HL-60 (cell line): ENCODE results near the gene SGPP2.

Experiments
- DNase-seq, 2 experiments: peaks; one replicate each; pipeline ENCODE4 v3.0.0-alpha.2; 2010 to 2020; ENCODE audit warnings: low read depth in 1 of 2, low spot score in 1 of 2
- H3K27ac ChIP-seq: fragments of 250-450 bp; sonication (Bioruptor Pico); replicated peaks from 2 replicates; pipeline ENCODE4 v1.5.1; 2020; ENCODE audit warnings: mild to moderate bottlenecking, moderate library complexity
- H3K27me3 ChIP-seq: fragments of 250-450 bp; sonication (Bioruptor Pico); 2 replicates; pipeline ENCODE4 v1.5.1; 2021; ENCODE audit warnings: mild to moderate bottlenecking, moderate library complexity; ENCODE audit not compliant: insufficient read depth, poor library complexity, severe bottlenecking
- H3K4me3 ChIP-seq: replicated peaks from 2 replicates; pipeline ENCODE4 v1.5.1; 2011; ENCODE audit warnings: mild to moderate bottlenecking, control low read depth, low read length; ENCODE audit not compliant: insufficient read depth
- CTCF ChIP-seq: IDR thresholded peaks from one replicate; pipeline ENCODE4 v1.5.1; 2011; ENCODE audit warnings: low read length, control low read depth, inconsistent platforms; ENCODE audit not compliant: insufficient read depth
- GABPA ChIP-seq: IDR thresholded peaks from 2 replicates; pipeline ENCODE4 v1.6.1; 2012; ENCODE audit warnings: low read depth
- POLR2AphosphoS5 ChIP-seq: IDR thresholded peaks from 2 replicates; pipeline ENCODE4 v1.6.1; 2012; ENCODE audit warnings: low read depth
- REST ChIP-seq: IDR thresholded peaks from 2 replicates; pipeline ENCODE4 v1.6.1; 2012; ENCODE audit warnings: low read depth; ENCODE audit not compliant: insufficient replicate concordance
- SPI1 ChIP-seq: IDR thresholded peaks from 2 replicates; pipeline ENCODE4 v1.6.1; 2012; ENCODE audit warnings: low read depth, mild to moderate bottlenecking, borderline replicate concordance

SGPP2 gene

GRCh38 chr2:222485367-222486211, 61.2 kb downstream of the SGPP2 start:
- TF ChIP-seq SPI1 = no peak
- no peak for TF ChIP-seq REST
- TF ChIP-seq GABPA = no peak
- TF ChIP-seq POLR2AphosphoS5 = no peak
- TF ChIP-seq CTCF = no peak
- Histone ChIP-seq H3K27ac (no peak overlapping the region), H3K4me3 (no peak overlapping the region), H3K27me3 (no peaks in the 10 kb centered on the region)
- DNase-seq = no peak

GRCh38 chr2:222490131-222490530, 65.8 kb downstream of the SGPP2 start:
- no peaks in the 10 kb centered on the region for H3K27me3 ChIP-seq
- no peak for TF ChIP-seq CTCF
- TF ChIP-seq POLR2AphosphoS5 = no peak
- no peak overlapping the region for H3K27ac ChIP-seq
- no peak overlapping the region for H3K4me3 ChIP-seq
- DNase-seq = no peak

- H3K27me3 ChIP-seq = no peaks in the 10 kb centered on the region
- H3K27ac ChIP-seq = no peak overlapping the region
- no peak for DNase-seq
- TF ChIP-seq REST (no peak), SPI1 (no peak), POLR2AphosphoS5 (no peak), GABPA (no peak), CTCF (no peak)
- H3K4me3 ChIP-seq = no peak overlapping the region
Observed at GRCh38 chr2:222492683-222493082, 68.3 kb downstream of the SGPP2 start.
